GM19397 (cell line): Measurements from ENCODE around the gene MMP24.
"Not testable (repeated sequence)": the region's sequence is repeated elsewhere in the genome, so short reads cannot be mapped to it uniquely, and the experiment has no call there.

Experiments
- ATAC-seq: cut with Tn5 transposase; IDR thresholded peaks from one replicate; pipeline ENCODE4 v1.9.1; 2021; ENCODE audit warnings: mild to moderate bottlenecking, moderate library complexity; ENCODE audit not compliant: unreplicated experiment

Gene MMP24

GRCh38 chr20:35216541-35216940 is 9.9 kb upstream of the MMP24 start:
- no peak for ATAC-seq

GRCh38 chr20:35223941-35224340 is 2.5 kb upstream of the MMP24 start:
- no peak for ATAC-seq

GRCh38 chr20:35224536-35224935 is 2.0 kb upstream of the MMP24 start:
- no peak for ATAC-seq

- ATAC-seq, result no peak
Observed at GRCh38 chr20:35225319-35226125, 968 bp upstream of the MMP24 start.

GRCh38 chr20:35226884-35227681 is 593 bp downstream of the MMP24 start:
- no peak for ATAC-seq

- no peak for ATAC-seq
Observed at GRCh38 chr20:35232575-35232974, 6.1 kb downstream of the MMP24 start.

GRCh38 chr20:35235881-35236280 is 9.4 kb downstream of the MMP24 start:
- ATAC-seq, result no peak

GRCh38 chr20:35237486-35237885 is 11.0 kb downstream of the MMP24 start:
- ATAC-seq, result no peak

- ATAC-seq, result no peak
Observed at GRCh38 chr20:35238170-35238569, 11.7 kb downstream of the MMP24 start.

- ATAC-seq, result no peak
Observed at GRCh38 chr20:35238735-35239134, 12.2 kb downstream of the MMP24 start.

GRCh38 chr20:35240083-35240810 is 13.8 kb downstream of the MMP24 start:
- ATAC-seq, result no peak

- no peak for ATAC-seq
Observed at GRCh38 chr20:35240811-35241293, 14.4 kb downstream of the MMP24 start.

GRCh38 chr20:35243317-35243716 is 16.8 kb downstream of the MMP24 start:
- ATAC-seq, result no peak

- ATAC-seq, result no peak
Observed at GRCh38 chr20:35243986-35244385, 17.5 kb downstream of the MMP24 start.

- ATAC-seq, result no peak
Observed at GRCh38 chr20:35246723-35247122, 20.2 kb downstream of the MMP24 start.

GRCh38 chr20:35248641-35249475 is 22.4 kb downstream of the MMP24 start:
- no peak for ATAC-seq

- no peak for ATAC-seq
Observed at GRCh38 chr20:35251613-35251940, 25.1 kb downstream of the MMP24 start.

GRCh38 chr20:35252037-35252461 is 25.6 kb downstream of the MMP24 start:
- no peak for ATAC-seq

- not testable (repeated sequence) for ATAC-seq
Observed at GRCh38 chr20:35252598-35252997, 26.1 kb downstream of the MMP24 start.

- ATAC-seq, result no peak
Observed at GRCh38 chr20:35253010-35253409, 26.5 kb downstream of the MMP24 start.
